ENCODE data around the gene CEP63. TPM values are rescaled to one million over a fixed set of nuclear protein-coding genes. Genes with fewer than 3 reads are reported as not detected.

The CEP63 gene
- total RNA-seq, 3 donors from 2014 or later, result 31.8 to 38.9 (median 33.1) TPM

- intact Hi-C loops (cut with DNase I; ENCODE audit: low total_unique reads), result no loop called here
- Histone ChIP-seq H3K27ac (no peak overlapping the region), H3K4me3 (no peak overlapping the region), H3K27me3 (no peaks in the 10 kb centered on the region), H3K4me1 (no peaks in the 10 kb centered on the region), H3K9me3 (peaks cover 0 to 8% of the 10 kb centered on the region in 2 donors), H3K36me3 (no peaks in the 10 kb centered on the region)
- DNase-seq (ENCODE audit: low spot score in 2 of 2), result no peak
- TF ChIP-seq POLR2A (IDR thresholded peaks at IDR 0.05) (no peak), CTCF (IDR thresholded peaks at IDR 0.05) (no peak)
These were observed 31.9 kb downstream of the CEP63 start for GRCh38 chr3:134517791-134518190.

GRCh38 chr3:134522541-134522940 is 36.7 kb downstream of the CEP63 start:
- TF ChIP-seq POLR2A (IDR thresholded peaks at IDR 0.05), result no peak
- no peak for TF ChIP-seq CTCF (IDR thresholded peaks at IDR 0.05)
- TF ChIP-seq POLR2AphosphoS5 (IDR thresholded peaks at IDR 0.05), result no peak
- DNase-seq (ENCODE audit: low spot score in 2 of 2), result no peak
- H3K36me3 ChIP-seq, result no peaks in the 10 kb centered on the region
- H3K27ac ChIP-seq, result no peak overlapping the region
- intact Hi-C loops (cut with DNase I; ENCODE audit: low total_unique reads), result no loop called here
- H3K4me3 ChIP-seq, result no peak overlapping the region
- no peaks in the 10 kb centered on the region for H3K27me3 ChIP-seq
- H3K4me1 ChIP-seq, result no peaks in the 10 kb centered on the region
- peaks cover 24 to 40% of the 10 kb centered on the region in 2 donors for H3K9me3 ChIP-seq

- no peak for DNase-seq (ENCODE audit: low spot score in 2 of 2)
- TF ChIP-seq POLR2A (IDR thresholded peaks at IDR 0.05) (no peak), POLR2AphosphoS5 (IDR thresholded peaks at IDR 0.05) (no peak), CTCF (IDR thresholded peaks at IDR 0.05) (no peak)
- Histone ChIP-seq H3K9me3 (peaks cover 24 to 40% of the 10 kb centered on the region in 2 donors), H3K4me1 (no peaks in the 10 kb centered on the region), H3K27me3 (no peaks in the 10 kb centered on the region), H3K36me3 (no peaks in the 10 kb centered on the region), H3K27ac (no peak overlapping the region), H3K4me3 (no peak overlapping the region)
- intact Hi-C loops (cut with DNase I; ENCODE audit: low total_unique reads), result no loop called here
These were observed 39.4 kb downstream of the CEP63 start for GRCh38 chr3:134525293-134525692.

- H3K4me1 ChIP-seq, result no peaks in the 10 kb centered on the region
- TF ChIP-seq POLR2A (IDR thresholded peaks at IDR 0.05) (no peak), POLR2AphosphoS5 (IDR thresholded peaks at IDR 0.05) (no peak), CTCF (IDR thresholded peaks at IDR 0.05) (no peak)
- H3K36me3 ChIP-seq, result no peaks in the 10 kb centered on the region
- peaks cover 24 to 40% of the 10 kb centered on the region in 2 donors for H3K9me3 ChIP-seq
- intact Hi-C loops (cut with DNase I; ENCODE audit: low total_unique reads), result no loop called here
- no peak overlapping the region for H3K4me3 ChIP-seq
- no peak overlapping the region for H3K27ac ChIP-seq
- no peaks in the 10 kb centered on the region for H3K27me3 ChIP-seq
- DNase-seq (ENCODE audit: low spot score in 2 of 2), result no peak
These were observed 40.5 kb downstream of the CEP63 start for GRCh38 chr3:134526319-134526718.

GRCh38 chr3:134527037-134527436 is 41.2 kb downstream of the CEP63 start:
- no peaks in the 10 kb centered on the region for H3K27me3 ChIP-seq
- H3K27ac ChIP-seq, result no peak overlapping the region
- no peaks in the 10 kb centered on the region for H3K36me3 ChIP-seq
- no peaks in the 10 kb centered on the region for H3K4me1 ChIP-seq
- peaks cover 24 to 40% of the 10 kb centered on the region in 2 donors for H3K9me3 ChIP-seq
- intact Hi-C loops (cut with DNase I; ENCODE audit: low total_unique reads), result no loop called here
- H3K4me3 ChIP-seq, result no peak overlapping the region
- no peak for DNase-seq (ENCODE audit: low spot score in 2 of 2)
- no peak for TF ChIP-seq POLR2A (IDR thresholded peaks at IDR 0.05)
- no peak for TF ChIP-seq POLR2AphosphoS5 (IDR thresholded peaks at IDR 0.05)
- TF ChIP-seq CTCF (IDR thresholded peaks at IDR 0.05), result no peak

Measured in breast epithelium (tissue), 4 donors.